Measurements from ENCODE around the gene TFPI2. TPM values are rescaled to one million over a fixed set of nuclear protein-coding genes. Genes with fewer than 3 reads are reported as not detected.

The TFPI2 gene
- total RNA-seq, 1 experiment from 2014 or later = not detected

DNA sequence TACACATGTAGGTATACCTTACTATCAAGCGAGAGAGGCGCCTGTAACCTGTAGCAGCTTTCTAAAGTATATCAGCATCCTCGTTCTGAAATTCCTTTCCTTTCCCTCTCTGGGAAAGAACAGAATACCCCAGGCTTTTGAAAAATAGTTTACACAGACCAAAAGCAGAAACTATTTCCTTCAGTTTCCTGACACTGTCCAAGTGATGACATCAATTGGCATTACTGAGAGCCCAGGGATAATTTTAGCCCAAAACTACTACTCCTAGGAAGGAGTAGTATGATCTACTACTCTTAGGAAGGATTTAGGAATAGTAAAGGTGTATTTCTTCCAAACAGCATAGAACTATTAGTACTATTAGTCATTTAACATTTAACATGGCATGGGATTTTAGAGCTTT lies 37.0 kb upstream of the TFPI2 start:
- no peak overlapping the region for H3K4me3 ChIP-seq (ENCODE audit: low read depth, low read length)
- peaks cover 14% of the 10 kb centered on the region for H3K27me3 Mint-ChIP-seq (ENCODE audit: insufficient read depth, unreplicated experiment)
- intact Hi-C loops (cut with micrococcal nuclease; ENCODE audit: unreplicated experiment) = no loop called here
- H3K27me3 ChIP-seq (replicated peaks; ENCODE audit: control insufficient read depth, insufficient read depth, low read length) = no peaks in the 10 kb centered on the region
- TF ChIP-seq, protein P1, sequence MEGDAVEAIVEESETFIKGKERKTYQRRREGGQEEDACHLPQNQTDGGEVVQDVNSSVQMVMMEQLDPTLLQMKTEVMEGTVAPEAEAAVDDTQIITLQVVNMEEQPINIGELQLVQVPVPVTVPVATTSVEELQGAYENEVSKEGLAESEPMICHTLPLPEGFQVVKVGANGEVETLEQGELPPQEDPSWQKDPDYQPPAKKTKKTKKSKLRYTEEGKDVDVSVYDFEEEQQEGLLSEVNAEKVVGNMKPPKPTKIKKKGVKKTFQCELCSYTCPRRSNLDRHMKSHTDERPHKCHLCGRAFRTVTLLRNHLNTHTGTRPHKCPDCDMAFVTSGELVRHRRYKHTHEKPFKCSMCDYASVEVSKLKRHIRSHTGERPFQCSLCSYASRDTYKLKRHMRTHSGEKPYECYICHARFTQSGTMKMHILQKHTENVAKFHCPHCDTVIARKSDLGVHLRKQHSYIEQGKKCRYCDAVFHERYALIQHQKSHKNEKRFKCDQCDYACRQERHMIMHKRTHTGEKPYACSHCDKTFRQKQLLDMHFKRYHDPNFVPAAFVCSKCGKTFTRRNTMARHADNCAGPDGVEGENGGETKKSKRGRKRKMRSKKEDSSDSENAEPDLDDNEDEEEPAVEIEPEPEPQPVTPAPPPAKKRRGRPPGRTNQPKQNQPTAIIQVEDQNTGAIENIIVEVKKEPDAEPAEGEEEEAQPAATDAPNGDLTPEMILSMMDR (IDR thresholded peaks at IDR 0.05; ENCODE audit: insufficient read depth in 1 of 2, low read depth in 1 of 2, low read length in 1 of 2, severe bottlenecking in 1 of 2, unreplicated experiment in 1 of 2) = no peak
- H3K4me1 Mint-ChIP-seq (ENCODE audit: low read depth, unreplicated experiment) = no peaks in the 10 kb centered on the region
- POLR2A ChIA-PET = no interaction called here
- H3K4me3 Mint-ChIP-seq (ENCODE audit: unreplicated experiment) = no peak overlapping the region
- H3K36me3 ChIP-seq (ENCODE audit: control insufficient read depth, insufficient read depth, low read length) = no peaks in the 10 kb centered on the region
- no TSS peak for BruUV-seq (replicated peaks)
- no peaks in the 10 kb centered on the region for H3K4me1 ChIP-seq
- no peak overlapping the region for H3K27ac Mint-ChIP-seq (ENCODE audit: unreplicated experiment)
- CTCF ChIA-PET = no interaction called here
- H3K9me3 ChIP-seq = no peaks in the 10 kb centered on the region
- no peaks in the 10 kb centered on the region for H3K36me3 Mint-ChIP-seq (ENCODE audit: insufficient read depth, unreplicated experiment)
- no peak for DNase-seq
- no peaks in the 10 kb centered on the region for H3K9me3 Mint-ChIP-seq (ENCODE audit: unreplicated experiment)

GRCh38 chr7:93926800-93927199 lies 36.2 kb upstream of the TFPI2 start:
- no peak overlapping the region for H3K27ac Mint-ChIP-seq (ENCODE audit: unreplicated experiment)
- POLR2A ChIA-PET = no interaction called here
- no TSS peak for BruUV-seq (replicated peaks)

DNA sequence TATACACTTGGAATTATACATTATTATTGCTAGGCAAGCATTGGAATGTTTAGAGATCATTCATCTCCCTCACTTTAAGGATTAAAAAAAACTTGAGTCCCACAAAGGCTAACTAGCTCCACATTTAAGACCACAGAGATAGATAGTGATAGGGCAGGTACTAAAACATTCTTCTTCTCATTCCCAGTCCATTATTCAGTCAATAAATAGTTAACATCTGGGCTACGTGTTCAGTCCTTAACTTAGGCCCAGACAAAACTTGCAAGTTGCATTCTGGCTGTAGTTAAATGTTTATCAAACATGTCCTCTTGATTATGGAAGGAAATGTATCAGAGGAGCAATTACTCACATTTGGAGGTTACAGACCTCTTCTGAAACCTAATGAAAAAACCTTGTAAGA lies 33.4 kb upstream of the TFPI2 start:
- intact Hi-C loops (cut with micrococcal nuclease; ENCODE audit: unreplicated experiment) = no loop called here
- no TSS peak for BruUV-seq (replicated peaks)
- peaks cover 8% of the 10 kb centered on the region for H3K27me3 Mint-ChIP-seq (ENCODE audit: insufficient read depth, unreplicated experiment)
- H3K4me1 Mint-ChIP-seq (ENCODE audit: low read depth, unreplicated experiment) = no peaks in the 10 kb centered on the region
- POLR2A ChIA-PET = no interaction called here
- H3K4me1 ChIP-seq = no peaks in the 10 kb centered on the region
- H3K27me3 ChIP-seq (replicated peaks; ENCODE audit: control insufficient read depth, insufficient read depth, low read length) = no peaks in the 10 kb centered on the region
- no peak overlapping the region for H3K27ac Mint-ChIP-seq (ENCODE audit: unreplicated experiment)
- H3K4me3 Mint-ChIP-seq (ENCODE audit: unreplicated experiment) = no peak overlapping the region
- H3K4me3 ChIP-seq (ENCODE audit: low read depth, low read length) = no peak overlapping the region
- no peaks in the 10 kb centered on the region for H3K36me3 Mint-ChIP-seq (ENCODE audit: insufficient read depth, unreplicated experiment)
- no peaks in the 10 kb centered on the region for H3K9me3 Mint-ChIP-seq (ENCODE audit: unreplicated experiment)
- CTCF ChIA-PET = no interaction called here
- H3K36me3 ChIP-seq (ENCODE audit: control insufficient read depth, insufficient read depth, low read length) = no peaks in the 10 kb centered on the region
- TF ChIP-seq, protein P1 (IDR thresholded peaks at IDR 0.05; ENCODE audit: insufficient read depth in 1 of 2, low read depth in 1 of 2, low read length in 1 of 2, severe bottlenecking in 1 of 2, unreplicated experiment in 1 of 2) = no peak
- DNase-seq = no peak
- H3K9me3 ChIP-seq = no peaks in the 10 kb centered on the region

More at GRCh38 chr7:93926800-93927199, 36.2 kb upstream of the TFPI2 start:
- Mint-ChIP-seq H3K4me1 (ENCODE audit: low read depth, unreplicated experiment) (no peaks in the 10 kb centered on the region), H3K4me3 (ENCODE audit: unreplicated experiment) (no peak overlapping the region), H3K9me3 (ENCODE audit: unreplicated experiment) (no peaks in the 10 kb centered on the region), H3K27me3 (ENCODE audit: insufficient read depth, unreplicated experiment) (peaks cover 14% of the 10 kb centered on the region), H3K36me3 (ENCODE audit: insufficient read depth, unreplicated experiment) (no peaks in the 10 kb centered on the region)
- Histone ChIP-seq H3K27me3 (replicated peaks; ENCODE audit: control insufficient read depth, insufficient read depth, low read length) (no peaks in the 10 kb centered on the region), H3K9me3 (no peaks in the 10 kb centered on the region), H3K4me1 (no peaks in the 10 kb centered on the region), H3K4me3 (ENCODE audit: low read depth, low read length) (no peak overlapping the region), H3K36me3 (ENCODE audit: control insufficient read depth, insufficient read depth, low read length) (no peaks in the 10 kb centered on the region)
- TF ChIP-seq, protein P1 (IDR thresholded peaks at IDR 0.05; ENCODE audit: insufficient read depth in 1 of 2, low read depth in 1 of 2, low read length in 1 of 2, severe bottlenecking in 1 of 2, unreplicated experiment in 1 of 2) = no peak
- intact Hi-C loops (cut with micrococcal nuclease; ENCODE audit: unreplicated experiment) = no loop called here
- CTCF ChIA-PET = no interaction called here
- no peak for DNase-seq
